M059J (cell line): ENCODE data around the gene HOXD1. TPM values are rescaled to one million over a fixed set of nuclear protein-coding genes. Genes with fewer than 3 reads are reported as not detected.

ENCODE experiments used
- DNase-seq: peaks from one replicate; pipeline ENCODE4 v3.0.0-alpha.2; 2012; ENCODE audit warnings: low read depth
- total RNA-seq: library from RNA; depleted of rRNA; stranded (reverse); fragments of >200 nt; shearing (Covaris generic); gene quantifications from 2 replicates; pipeline ENCODE4 v1.2.3, GENCODE V29; 2014; rRNA removed

Gene HOXD1
- total RNA-seq: not detected in 2 replicates

DNA sequence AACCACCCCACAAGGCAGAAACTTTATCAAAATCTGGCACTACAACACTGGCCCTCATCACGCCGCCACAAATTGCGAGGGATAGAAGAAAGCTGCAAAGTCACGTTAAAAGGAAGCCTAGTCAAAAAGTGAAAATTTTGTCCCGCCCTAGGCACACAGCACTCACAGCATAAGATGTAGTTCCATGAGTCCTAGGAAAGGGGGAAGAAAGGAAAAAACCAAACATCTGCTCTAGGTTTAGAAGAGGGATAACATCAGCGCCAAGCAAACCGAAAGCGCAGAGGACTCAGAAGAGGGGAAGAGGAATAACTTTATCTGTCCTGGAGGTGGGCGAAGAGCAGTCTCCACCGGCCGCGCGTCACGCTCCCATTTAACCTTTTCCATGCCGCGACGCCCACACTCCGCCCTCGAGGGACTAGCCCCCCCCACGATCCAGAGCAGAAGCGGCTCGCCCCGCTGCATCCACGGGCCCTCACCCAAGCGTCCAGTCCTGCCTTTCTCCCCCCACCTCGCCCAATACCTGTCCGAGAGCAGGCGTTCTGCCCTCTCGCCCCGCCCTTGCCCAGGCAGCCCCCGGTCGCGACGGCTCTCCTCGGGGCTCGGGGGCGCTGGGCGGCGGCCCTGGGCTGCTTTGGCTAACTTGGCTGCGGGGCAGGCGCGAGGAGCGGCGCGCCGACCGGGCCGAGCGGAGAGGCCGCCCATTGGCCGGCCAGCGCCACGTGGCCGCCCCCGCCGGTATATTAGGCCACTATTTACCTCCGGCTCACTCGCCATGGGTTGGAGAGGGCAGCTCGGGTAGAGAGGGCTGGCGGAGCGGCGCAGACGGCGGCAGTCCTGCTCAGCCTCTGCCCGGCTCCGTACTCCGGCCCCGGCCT, at the start of gene HOXD1:
TSS of gene HOXD1 (plus strand) at position 770 of the 875 bp plus-strand sequence. CDS start 134 bp downstream, outside the sequence.
- DNase-seq: peak; percentile 39

DNA sequence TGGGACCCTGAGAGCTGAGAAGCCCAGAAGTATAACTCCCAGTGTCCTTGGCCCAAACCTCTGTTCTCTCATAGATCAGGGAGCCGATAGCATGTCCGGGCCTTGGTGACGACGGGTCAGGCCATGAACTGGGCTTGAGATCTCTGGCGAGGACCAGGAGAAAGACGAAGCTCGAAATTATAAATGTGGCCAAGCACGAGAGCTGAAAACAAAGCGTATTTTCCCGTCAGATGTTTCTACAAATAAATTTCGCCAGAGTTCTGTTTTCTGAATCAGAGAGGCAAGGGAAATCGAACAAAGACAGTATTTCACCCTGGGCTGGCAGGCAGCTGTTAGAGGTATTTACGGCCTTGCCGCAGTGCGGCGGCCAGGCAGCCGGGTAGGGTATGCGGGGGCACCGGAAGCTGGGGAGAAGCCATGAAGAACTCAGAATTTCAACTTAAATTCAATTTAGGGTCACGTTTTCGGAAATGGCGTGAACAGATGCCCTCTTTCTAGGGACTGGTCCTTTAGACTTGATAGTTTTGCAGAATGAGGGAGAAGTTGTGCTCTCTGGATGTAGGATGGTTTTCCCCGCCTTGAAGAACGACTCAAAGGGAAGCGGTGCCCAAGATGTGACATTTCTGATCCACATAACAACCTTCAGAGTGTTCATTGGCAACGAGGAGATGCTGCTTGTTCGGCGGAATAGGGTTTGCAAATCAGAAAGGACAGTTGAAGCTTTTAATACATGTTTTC, 49.4 kb upstream of the HOXD1 start:
- DNase-seq: no peak

DNA sequence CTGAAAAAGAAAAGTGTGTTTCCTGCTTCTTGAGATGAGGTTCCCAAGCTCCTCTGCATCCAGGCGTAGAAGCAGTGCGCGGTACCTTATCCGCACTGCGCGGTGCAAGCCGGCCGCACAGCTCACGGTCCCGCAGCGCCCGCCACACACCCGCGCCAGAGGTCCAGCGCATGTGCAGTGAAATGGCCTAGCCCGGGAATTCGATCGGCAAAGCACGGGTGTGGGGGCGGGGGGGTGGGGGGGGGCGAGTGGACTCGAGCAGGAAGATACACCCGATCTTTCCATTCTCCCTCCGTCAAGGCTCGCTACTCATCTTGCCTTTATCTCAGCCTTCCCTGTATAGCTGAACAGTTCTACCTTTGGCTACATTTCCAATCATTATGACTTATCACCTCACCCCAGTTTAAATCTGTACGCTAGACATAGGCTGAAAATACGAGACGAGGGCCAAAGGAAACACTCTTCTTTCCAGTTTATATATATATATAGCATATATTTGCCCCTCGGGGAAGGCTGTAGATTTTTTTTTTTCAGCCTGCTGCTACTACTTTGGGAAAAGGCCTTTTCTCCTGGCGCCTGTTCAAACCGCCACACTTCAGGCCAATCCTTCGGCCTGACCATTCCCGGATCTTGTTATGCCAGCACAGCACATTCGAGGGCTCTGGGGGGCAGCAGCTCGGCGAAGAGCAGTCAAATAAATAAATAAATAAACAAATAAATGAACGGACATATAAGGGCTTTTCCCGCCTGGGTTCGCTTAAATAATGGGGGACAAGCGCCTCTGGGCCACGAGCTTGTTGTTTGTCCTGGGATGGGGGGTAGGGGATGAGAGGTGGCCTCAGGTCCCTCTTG, 48.6 kb upstream of the HOXD1 start:
- DNase-seq: no peak

DNA sequence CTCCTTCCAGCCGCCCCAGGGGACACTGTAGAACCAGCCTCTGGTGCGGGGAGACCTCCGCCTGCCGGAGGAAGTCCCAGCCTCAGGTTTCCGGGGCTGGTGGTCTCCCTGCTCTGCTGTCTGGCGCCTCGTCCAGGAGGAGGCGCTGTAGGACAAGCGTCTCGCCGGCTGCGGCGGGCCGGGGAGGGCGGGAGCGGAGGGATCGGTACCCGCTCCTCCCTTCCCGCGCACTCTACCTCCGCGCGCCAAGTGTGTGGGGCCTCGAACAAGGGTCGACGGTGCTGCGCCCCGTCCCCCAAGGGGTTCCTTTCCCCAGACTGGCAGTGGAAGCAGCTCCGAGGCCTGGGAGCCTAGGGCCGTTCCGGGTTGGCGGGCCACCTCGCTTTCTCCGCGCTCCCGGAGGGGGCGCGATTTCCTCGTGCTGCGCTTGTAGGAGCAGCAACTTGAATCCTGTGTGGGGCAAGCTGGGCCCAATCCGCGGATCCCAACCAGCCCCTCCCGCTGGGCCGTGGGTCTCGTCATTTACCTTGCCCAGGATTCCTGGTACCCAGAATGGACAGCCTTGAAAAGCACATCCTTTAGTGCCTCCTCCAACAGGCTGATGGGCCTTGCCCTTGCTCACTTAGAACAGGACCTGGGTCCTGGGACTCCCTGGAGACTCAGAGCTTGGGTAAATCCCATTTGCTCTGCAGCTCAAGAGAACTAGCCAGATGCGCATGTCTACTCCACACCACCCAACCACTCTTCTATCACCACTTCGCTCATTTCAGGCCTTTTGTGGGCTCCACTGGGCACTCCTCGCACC, 47.8 kb upstream of the HOXD1 start:
- peak; percentile 64 for DNase-seq

DNA sequence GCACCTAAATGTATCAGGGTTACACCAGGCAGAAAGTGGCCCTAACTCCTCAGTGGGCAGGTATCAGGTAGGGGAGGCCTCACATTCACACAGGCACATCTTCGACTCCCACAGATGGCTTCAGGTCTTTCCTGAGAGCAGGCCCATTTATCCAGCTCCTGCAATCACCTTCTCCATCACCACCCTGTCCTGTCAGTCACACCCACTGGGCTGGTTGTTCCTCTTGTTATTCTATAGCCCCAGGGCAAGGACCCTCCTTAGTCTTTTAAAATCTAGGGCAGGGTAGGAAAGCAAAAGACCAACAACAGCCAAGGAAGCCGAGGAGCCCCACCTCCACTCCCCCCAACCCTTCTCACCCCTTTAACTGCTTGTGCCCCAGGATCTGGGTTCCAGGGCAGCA, 46.2 kb upstream of the HOXD1 start:
- DNase-seq: no peak

DNA sequence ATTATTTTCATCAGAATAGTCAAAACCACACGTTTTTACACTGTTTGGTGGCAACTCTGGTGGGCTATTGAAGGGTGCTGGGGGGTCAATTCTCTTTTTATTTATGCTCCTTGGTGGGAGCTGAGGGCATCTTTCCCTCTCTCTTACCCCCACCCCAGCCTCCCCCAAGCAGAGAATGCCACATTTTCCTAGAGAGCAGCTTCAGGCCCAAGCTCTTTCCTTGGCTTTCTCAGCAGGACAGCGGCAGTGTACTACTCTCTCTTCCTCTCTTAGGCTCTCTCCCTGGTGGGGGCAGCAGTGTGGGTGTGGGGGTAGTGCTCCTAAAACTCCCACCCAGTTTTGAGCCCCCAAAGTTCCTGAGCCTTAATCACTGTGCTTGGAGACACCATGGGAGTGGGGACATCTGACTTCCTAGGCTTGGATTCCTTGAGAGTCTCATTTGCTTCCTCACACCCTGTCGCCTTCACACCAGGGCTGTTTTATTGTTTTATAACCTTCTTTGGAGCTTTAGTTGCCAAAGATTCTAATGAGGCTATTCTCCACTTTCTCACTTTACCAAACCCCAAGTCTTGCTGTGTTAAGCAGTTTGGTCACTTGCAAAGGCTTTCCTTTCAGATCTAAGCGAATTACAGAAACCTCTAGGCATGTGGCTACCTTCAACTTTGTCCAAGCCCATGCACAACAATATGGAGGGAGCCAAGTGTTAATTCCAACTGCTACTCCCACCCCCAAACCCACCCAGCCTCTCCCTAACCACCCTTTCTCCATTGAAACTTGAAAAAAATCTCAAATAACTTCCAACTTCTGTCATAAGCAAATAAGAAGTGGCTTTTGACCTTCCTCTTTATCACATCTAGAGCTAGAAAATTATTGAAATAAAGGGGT, 43.1 kb upstream of the HOXD1 start:
- DNase-seq: no peak

DNA sequence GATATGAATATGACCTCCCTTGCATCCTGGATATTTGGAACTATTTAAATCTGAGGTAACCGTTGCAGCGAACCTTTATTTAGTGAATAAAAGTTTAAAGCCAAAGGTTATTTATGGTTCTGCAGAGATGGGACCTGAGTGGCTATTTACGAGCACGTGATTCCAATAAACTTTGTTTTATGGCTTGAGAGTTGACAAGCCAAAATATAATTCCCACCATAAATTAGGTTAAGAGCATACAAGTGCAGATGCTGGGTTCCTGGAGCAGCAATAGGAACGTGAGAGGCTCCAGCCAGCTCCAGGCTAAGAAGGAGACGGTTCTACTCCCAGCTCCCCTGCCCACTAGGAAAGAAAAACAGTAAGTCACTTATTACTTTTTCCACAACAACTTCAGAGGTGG, 42.4 kb upstream of the HOXD1 start:
- no peak for DNase-seq

DNA sequence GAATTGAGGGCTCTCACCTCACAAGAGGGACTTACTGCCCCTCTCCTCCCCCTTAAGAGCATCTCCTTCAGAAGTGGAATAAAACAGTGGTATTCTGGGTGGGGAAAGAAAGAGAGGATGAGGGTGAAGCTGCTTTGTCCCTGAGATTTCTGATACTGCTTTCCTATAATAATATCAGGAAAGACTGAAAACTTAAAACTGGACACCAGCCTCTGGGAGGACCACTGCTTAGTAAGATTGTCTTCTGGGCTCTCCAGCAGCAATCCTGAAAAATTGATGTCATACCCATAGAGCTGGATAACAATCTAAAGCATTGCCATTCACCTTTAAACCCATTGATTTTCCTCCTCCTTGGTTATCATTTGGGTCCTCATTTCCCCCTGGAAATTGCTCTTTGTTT, 41.8 kb upstream of the HOXD1 start:
- no peak for DNase-seq

DNA sequence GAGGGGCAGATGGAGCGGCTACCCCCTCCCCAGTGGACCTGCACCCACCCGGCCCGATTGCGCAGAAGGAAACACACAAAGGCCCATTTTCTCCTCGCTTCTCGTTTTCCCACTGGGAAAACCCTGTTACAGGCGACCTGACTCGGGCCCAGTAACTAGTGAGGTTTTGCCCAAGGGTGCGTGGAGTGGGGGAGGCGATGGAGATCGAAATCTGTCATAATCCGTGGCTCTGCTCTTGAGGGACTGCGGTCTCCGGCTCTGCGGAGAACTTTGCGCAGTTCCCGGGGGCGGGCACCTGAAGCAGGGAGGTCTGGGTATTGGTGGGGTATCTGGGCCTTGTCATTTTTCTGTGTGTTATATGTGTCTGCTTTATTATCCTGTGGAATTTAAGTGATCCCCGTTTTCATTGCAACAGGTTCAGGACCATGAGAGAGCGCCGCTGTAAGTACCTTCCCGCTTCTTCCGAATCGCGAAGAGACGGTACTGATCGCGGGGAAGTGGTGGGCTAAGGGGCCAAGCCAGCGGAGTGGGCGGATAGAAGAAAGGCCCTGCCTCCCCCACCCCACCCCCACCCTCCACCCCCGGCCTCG, 41.2 kb upstream of the HOXD1 start:
- no peak for DNase-seq

DNA sequence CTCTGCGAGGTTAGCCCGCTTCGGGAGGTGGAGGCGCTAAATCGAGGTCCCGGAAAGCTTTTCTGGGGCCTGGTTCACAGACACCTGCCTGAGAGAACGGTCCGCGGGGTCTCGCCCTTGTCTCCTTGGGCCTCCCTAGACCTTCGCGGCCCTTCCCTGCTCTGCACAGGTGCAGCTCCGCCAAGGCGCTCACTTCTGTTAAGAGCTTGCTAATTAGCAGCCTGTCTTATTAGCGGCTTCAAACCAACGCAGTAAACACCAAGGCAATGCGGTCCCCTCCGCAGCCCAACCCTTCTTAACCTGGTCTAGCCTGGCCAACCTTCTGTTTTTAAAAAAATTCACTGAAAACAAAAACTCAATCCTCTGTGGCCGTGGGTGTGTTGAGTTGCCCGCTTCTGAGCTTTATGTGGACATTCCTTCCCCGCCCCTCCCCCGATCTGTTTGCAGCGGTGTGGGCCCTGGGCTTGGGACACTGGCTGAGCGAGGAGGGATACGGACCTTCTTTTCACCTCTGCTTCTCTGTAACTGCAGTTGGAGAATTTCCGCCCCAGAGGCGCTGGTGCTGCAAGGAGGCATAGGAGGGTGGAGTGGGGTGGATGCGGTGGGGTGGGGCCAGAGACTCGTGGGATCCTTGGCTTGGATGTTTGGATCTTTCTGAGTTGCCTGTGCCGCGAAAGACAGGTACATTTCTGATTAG, 40.5 kb upstream of the HOXD1 start:
- DNase-seq: no peak

DNA sequence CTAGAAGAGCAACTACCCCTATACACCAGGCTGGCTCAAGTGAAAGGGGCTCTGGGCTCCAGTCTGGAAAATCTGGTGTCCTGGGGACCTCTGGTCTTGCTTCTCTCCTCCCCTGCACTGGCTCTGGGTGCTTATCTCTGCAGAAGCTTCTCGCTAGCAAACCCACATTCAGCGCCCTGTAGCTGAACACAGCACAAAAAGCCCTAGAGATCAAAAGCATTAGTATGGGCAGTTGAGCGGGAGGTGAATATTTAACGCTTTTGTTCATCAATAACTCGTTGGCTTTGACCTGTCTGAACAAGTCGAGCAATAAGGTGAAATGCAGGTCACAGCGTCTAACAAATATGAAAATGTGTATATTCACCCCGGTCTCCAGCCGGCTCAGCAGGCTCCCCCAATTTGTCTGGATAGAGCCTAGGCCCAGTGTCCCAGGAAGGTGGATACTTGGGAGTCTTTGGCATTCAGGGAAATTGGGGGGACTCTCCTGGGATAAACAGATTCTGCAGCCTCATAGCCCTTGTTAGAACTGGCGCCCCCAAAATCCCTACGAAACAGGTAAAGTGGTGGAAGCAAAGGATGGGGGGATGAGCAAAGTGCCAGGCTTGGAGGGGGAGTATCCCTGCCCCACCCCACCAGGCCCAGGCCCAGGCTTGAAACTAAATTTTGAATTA, 39.6 kb upstream of the HOXD1 start:
- no peak for DNase-seq

DNA sequence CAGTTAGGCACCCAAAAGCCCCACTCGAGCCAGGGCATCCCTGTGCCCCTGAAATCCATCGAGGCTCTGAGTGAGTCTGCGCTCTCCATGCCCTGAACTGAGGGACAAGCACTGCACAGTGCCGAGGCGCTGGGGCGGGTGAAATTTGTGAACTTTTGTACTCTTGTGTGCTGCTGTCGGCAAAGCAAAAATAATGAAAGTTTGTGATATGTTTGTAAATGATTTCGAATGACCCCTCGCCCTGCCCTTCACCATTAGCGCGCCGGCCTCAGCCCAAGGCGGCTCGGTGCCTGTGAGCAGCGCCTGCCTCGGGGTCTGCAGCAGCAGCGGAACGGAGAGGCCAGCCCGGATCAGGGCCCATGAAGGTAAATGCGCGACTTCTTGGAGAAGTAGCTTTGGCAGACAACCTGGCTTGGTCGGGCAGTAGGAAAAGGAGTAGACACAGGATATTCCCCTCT, 39.0 kb upstream of the HOXD1 start:
- DNase-seq: no peak

DNA sequence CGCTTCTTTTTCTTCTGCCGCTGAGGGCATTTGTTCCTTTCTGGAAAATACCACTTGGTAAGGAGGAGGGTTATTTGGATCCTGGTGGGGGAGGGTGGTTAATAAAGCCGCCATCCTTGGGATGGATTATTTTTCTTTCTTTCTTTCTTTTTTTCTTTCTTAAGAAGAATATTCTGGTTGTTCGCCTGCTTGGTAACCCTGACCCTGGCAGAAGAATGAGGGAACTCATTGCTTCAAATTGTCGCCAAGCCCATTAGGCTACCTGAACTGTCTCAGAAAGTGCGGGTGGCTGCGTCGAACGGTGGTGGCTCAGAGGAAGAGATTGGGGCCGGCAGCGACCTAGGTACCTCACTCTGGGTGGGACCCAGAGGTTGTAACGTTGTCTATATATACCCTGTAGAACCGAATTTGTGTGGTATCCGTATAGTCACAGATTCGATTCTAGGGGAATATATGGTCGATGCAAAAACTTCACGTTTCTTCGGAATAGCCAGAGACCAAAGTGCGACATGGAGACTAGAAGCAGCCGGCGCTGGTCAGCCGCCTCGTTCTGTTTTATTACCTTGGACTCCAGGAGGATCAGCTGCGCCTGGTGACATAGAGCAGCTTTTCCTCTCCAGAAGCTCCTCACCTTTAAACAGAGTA, 38.4 kb upstream of the HOXD1 start:
- no peak for DNase-seq

DNA sequence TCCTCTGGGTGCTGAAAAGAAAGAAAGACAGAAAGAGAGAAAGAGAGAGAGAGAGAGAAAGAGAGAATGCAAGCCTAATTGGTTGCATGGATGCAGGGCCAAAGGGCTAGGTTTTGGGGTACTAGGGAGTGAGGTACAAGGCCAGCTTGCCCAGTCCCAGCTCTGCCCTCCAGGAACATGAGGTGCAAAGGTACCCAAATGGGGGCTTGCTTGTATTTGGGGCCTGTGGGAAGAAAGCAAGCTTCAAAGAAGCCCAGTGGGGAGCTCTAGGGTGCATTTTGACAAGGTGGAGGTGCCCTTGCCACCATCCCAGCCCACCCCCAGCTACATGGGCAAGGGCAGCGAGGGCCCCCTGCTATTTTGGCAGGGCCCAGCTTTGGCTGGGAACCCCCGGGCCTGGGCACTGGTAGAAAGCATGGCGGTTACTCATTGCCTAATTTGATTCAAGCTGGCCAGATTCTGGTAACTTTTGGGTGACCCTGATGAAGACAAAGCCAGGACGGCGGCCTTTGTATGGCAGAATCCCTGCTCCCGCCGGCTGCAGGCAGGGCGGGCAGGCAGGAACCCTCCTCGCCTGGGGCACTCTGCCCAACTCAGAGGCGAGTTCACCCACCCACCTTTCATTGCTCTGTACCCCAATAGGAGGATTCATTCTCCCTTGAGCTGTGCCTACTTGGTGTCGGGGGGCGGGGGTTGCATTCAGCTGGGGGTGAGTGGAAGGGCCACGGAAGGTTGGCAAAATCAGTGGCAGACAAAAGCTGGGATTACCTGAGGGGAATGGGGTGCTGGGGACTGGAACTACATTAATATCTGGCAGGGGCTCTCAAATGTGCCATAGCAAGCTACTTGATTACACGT, 37.7 kb upstream of the HOXD1 start:
- no peak for DNase-seq

DNA sequence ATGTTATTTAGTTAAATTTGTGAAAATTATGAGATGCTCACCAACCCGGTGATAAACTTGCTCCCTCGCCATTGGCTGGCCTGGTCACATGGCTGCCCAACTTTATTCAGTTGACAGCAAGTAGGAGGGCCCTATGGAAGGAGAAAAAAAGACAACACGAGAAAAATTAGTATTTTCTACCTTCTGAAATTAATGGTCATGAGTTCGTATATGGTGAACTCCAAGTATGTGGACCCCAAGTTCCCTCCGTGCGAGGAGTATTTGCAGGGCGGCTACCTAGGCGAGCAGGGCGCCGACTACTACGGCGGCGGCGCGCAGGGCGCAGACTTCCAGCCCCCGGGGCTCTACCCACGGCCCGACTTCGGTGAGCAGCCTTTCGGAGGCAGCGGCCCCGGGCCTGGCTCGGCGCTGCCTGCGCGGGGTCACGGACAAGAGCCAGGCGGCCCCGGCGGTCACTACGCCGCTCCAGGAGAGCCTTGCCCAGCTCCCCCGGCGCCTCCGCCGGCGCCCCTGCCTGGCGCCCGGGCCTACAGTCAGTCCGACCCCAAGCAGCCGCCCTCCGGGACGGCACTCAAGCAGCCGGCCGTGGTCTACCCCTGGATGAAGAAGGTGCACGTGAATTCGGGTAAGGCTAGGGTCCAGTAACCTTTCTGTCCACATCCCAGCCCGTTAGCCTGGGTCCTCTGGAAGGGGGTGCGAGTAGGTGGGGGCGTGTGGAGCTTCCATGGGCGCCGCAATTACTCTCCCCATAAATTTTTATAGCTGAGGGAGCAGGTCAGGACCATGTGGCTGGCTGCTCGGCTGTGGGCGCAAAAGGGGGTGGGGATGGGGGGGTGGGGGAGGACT, 36.8 kb upstream of the HOXD1 start, which contains the start of gene HOXD4:
TSS of gene HOXD4 (plus strand) at position 109 of the 846 bp plus-strand sequence. CDS start at position 193, 84 bp downstream.
- no peak for DNase-seq
